ENCODE results near the gene MB21D2.

GRCh38 chr3:192916371-192917027 is 1.2 kb downstream of the MB21D2 start:
- no peak for TF ChIP-seq PBX3 (CRISPR knock-in tag; IDR thresholded peaks at IDR 0.05)
- no peak for TF ChIP-seq ZNF785 (tag by site-specific recombination; IDR thresholded peaks at IDR 0.05)
- no peak for TF ChIP-seq CTCF (tag by site-specific recombination; IDR thresholded peaks at IDR 0.05)
- TF ChIP-seq ZNF501 (tag by site-specific recombination; IDR thresholded peaks at IDR 0.05) = no peak
- no peak for TF ChIP-seq ZNF747 (tag by site-specific recombination; IDR thresholded peaks at IDR 0.05)
- TF ChIP-seq ZNF354C (tag by site-specific recombination; IDR thresholded peaks at IDR 0.05; ENCODE audit: borderline replicate concordance, low read depth) = no peak
- no peak for TF ChIP-seq YY1 (tag by site-specific recombination; IDR thresholded peaks at IDR 0.05)
- TF ChIP-seq ZNF133 (tag by site-specific recombination; IDR thresholded peaks at IDR 0.05) = no peak
- TF ChIP-seq, protein P1, sequence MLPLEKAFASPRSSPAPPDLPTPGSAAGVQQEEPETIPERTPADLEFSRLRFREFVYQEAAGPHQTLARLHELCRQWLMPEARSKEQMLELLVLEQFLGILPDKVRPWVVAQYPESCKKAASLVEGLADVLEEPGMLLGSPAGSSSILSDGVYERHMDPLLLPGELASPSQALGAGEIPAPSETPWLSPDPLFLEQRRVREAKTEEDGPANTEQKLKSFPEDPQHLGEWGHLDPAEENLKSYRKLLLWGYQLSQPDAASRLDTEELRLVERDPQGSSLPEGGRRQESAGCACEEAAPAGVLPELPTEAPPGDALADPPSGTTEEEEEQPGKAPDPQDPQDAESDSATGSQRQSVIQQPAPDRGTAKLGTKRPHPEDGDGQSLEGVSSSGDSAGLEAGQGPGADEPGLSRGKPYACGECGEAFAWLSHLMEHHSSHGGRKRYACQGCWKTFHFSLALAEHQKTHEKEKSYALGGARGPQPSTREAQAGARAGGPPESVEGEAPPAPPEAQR (tag by site-specific recombination; IDR thresholded peaks at IDR 0.05) = no peak
- TF ChIP-seq, protein P2, sequence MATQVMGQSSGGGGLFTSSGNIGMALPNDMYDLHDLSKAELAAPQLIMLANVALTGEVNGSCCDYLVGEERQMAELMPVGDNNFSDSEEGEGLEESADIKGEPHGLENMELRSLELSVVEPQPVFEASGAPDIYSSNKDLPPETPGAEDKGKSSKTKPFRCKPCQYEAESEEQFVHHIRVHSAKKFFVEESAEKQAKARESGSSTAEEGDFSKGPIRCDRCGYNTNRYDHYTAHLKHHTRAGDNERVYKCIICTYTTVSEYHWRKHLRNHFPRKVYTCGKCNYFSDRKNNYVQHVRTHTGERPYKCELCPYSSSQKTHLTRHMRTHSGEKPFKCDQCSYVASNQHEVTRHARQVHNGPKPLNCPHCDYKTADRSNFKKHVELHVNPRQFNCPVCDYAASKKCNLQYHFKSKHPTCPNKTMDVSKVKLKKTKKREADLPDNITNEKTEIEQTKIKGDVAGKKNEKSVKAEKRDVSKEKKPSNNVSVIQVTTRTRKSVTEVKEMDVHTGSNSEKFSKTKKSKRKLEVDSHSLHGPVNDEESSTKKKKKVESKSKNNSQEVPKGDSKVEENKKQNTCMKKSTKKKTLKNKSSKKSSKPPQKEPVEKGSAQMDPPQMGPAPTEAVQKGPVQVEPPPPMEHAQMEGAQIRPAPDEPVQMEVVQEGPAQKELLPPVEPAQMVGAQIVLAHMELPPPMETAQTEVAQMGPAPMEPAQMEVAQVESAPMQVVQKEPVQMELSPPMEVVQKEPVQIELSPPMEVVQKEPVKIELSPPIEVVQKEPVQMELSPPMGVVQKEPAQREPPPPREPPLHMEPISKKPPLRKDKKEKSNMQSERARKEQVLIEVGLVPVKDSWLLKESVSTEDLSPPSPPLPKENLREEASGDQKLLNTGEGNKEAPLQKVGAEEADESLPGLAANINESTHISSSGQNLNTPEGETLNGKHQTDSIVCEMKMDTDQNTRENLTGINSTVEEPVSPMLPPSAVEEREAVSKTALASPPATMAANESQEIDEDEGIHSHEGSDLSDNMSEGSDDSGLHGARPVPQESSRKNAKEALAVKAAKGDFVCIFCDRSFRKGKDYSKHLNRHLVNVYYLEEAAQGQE (tag by site-specific recombination; IDR thresholded peaks at IDR 0.05) = no peak
- no peak for TF ChIP-seq GLIS1 (tag by site-specific recombination; IDR thresholded peaks at IDR 0.05)
- no peak for TF ChIP-seq ZNF24 (tag by site-specific recombination; IDR thresholded peaks at IDR 0.05)

All from HEK293 (cell line).